ENCODE measurements around the gene TGM2.

The TGM2 gene

DNA sequence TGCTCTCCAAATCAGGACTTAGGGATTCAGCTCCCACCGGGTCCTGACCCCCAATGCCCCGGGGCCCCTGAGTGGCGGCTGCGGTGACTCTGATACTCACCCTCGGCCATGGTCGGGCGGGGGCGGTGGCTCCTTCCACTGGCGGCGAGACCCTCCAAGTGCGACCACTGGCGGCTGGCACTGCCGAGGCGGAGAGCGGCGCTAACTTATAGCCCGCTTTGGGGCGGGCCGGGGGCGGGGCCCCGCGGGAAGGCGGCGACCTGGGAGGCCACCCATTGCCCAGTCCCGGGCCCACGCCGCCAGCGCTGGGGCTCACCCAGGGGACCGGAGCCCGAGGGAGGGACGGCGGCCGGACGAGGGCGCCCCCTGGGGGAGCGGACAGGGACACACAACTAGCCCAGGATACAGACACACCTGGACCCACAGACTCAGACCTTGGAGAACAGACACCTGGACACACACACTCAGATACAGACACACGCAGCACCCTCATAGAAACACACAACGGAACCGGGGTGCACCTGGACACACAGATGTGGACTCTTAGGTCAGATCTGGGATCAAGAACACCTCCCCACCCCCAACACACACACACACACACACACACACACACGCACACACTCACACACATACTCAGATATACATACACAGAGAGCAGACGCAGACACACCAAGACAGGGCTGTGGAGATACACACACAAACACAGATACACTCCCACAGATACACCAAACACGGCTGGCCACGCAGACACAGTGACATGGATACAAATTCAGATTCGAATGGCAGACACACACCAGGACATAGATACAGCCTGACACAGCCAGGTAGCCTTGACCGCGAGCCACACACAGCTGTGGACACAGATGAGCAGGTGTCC lies at the start of gene TGM2:
TSS of gene TGM2 (minus strand) at position 182 of the 877 bp plus-strand sequence. CDS start at position 110, 72 bp downstream.
- peak; percentile 72 for DNase-seq

DNA sequence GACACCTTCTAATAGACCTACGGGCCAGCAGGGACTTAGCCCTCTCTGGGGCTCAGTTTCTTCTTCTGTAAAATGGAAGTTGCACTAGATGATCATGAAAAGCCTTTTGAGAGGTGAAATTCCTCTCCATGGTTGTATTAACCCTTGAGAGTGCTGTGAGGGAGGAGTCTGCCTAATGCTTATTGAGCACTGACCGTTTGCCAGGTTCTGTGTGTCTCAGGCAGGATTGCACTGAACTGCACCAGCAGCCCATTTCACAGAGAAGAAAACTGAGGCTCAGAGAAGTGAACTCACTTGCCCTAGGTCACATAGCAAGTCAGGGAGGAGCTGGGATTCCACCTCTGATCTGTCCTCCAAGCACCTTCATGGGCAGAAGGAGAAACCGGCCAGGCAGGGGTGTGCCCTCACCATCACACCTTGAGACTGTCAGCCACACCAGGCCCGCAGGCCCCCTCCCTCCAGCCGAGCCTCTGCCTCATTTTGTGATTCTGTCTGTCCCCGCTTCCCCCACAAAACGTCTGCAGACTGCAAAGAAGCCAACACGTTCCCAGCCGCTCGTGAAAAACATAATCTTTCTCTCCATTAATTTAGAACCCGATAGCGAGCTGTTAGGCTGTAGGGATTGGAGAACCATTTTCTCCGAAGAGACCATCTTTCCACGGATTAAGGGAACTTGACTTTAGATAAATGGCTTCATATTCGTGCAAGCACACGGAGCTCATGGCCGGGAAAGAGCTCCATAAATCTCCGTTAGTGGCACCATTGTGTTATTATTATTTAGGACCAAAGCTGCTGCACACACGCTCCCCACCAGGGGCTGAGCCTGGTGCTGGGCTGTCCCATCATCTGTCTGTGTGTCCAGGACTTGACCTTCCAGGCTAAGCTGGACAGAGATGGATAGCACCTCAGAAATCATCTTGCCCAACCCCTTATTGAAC lies 49.5 kb upstream of the TGM2 start:
- no peak for DNase-seq

DNA sequence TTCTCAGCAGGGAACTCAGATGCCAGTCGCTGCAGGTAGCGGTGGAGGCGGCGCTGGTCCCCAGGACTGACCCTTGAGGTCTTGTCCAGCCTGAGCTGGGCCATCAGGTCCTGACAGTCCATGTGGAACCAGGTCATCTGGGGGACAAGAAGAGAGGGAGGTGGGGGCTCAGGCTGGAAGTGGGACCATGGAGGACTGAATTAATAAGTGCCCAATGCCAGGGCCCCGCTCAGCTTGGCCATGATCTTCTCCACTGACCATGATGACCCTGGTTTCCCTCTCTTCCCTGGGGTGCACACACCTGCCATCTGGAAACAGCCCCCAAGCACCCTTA lies 48.5 kb upstream of the TGM2 start:
- DNase-seq: no peak

DNA sequence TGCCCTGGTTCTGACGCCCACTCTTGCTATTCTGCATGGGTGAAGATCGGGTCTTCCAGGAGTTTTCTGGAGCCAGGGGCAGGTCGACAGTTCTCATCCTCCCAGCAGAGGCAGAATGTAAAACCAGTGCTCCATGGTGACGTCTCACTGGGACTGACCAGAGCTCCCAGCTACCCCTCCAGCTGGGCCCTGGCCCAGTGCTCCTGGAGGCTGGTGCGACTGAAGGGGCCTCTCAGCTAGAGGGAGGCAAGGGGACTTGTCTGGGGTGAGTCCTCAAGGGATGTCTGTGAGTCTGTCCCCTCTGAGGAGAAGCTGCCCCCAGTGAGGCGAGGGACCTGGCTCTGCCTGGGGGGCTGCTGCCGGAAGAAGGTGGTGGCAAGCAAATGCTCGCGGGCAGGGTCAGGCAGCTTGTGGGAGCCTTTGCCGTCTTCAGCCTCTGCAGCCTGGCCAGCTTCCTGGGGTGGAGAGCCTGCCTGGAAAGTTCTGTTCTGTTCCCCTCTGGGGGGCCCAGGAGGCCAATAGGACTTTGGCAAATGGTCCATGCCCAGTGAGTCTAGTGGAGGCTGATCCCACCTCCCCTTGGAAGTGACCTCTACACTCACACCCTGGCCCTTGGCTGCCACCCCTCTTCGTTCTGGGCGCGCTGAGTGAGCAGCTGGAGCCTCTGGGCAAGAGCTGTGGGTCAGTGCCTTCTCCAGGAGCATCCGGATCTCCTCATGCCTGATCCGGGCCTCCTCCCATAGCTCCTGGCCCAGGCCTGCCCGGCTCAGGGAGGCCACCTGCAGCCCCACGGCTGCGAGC lies 47.9 kb upstream of the TGM2 start:
- DNase-seq: no peak

DNA sequence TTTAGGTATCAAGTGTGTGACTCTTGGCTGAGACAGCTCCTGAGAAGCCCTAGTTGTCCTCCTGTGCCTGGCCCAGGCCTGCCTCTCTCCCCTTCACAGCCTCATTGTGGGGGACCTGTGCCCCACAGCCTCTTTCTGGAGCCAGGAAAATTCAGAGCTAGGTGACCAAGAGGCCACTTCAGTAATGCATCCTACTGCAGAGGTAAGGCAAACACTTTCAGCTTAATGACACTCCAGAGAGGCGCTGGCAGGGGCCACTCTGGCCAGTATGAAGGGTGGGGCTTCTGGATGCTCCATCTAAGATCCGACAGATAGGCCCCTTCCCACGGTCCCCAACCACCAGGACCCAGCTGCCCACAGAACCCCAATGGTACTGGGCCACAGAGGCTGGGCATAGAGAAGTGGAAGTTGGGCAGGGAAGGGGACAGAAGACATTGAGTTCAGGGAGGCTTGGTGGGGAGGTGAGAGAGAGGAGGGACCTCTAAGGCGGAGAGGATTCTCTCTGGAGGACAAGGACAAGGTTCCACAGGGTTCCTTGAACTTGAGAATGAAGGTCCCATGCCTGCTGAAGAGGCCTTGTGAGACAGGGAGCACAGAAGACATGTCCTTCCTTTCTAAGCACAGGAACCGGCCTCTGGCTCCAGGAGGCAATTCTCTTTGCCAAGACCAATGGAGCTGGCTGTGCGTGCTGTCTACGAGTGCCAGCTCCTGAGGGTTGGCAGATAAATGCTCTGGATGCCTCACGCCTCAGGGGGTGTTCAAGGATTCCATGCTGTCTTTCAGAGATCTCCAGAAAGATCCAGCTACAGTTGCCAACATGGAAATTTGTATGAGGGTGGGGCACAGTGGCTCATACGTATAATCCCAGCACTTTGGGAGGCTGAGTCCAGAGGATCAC lies 46.4 kb upstream of the TGM2 start:
- no peak for DNase-seq

DNA sequence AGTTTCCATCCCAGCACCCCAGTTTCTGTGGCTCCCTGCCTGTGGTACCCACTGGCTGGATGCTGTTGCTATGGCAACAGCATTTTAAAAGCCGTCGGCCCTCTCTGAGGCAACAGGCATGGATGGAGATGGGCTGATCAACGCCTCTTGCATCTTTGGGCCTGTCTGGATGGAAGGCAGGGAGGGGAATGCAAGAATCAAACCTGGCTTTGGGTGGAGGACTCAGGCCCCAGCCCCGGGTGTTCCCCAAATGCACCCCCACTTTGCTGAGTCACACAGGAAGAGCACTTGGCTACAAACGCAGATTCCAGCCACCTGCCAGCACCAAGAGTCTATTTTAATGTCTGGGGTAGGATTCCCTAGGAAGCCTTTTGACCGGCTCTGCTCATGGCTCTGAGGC lies 45.7 kb upstream of the TGM2 start:
- no peak for DNase-seq

DNA sequence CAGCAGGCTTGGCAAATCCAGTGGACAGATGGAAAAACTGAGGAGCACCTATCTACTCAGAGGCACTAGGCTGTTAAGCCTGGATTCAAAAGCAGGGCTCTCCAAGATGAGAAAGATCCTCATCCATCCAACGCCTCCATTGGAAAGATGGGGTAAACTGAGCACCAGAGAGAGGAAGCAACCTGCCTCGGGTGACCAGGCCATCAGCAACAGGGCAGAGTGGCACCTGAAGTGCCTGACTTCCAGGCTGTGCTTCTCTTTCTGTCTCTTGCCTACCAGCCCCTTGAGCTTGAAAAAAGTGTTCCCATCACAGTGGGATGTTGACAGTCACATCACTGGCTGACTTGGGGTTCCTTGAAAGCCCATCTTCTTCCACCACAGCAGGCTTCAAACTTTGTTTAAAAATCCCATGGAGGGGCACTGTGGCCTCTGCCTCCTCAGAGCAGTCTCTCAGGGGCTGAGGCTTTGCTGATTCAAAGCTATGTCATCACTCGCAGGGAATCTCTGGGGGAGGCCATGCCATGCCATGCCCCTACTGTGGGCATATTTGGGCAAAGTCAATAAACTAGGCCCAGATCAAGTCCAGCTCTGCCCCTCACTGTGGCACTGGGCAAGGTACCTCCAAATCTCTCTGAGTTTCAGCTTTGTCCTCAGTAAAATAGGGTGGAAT lies 44.8 kb upstream of the TGM2 start:
- DNase-seq: no peak

DNA sequence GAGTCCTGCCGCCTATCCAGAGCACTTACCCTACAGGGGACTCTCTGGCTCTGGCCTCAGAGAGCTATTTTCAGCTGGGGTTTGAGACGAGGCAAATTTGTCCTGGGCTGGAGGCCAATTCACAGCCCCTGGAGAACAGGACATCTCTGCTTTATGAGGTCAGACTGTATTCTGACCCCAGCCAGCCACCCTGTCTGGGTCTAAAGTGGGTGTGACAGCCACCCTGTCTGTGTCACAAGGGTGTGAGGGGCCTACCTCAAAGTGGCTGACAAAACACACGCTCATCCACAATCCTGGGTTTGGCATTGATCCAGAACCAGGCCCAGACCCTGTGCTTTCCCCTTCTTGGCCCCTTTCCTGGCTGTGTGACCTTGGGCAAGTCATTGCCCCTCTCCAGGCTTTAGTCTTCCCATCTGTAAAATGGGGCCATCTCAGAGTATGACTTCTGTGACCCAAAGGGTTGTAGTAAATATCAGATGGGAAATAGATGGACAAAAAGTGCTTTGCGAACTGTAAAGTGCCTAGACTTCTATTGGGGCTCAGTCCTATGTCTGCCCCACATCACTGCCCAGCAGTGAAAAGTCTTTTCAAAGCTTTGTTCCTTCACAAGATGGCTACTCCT lies 44.1 kb upstream of the TGM2 start:
- no peak for DNase-seq

DNA sequence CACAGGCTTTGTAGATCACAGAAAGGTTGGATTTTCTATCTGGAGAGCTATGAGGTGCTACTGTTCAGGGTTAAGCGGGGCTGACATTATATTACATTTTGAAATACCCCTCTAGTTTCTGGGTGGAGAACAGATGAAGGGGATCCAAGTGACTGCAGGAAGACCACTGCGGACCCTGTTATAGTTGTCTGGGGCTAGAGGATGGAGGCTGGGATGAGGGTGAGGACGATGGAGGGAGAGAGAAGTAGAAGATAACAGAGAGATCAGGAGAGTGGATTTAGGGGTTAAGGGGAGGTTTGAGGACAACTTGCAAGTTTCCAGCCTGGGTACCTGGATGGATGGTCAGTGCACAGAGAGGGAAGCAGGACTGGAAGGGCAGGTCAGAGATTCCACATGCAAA lies 43.5 kb upstream of the TGM2 start:
- DNase-seq: no peak

DNA sequence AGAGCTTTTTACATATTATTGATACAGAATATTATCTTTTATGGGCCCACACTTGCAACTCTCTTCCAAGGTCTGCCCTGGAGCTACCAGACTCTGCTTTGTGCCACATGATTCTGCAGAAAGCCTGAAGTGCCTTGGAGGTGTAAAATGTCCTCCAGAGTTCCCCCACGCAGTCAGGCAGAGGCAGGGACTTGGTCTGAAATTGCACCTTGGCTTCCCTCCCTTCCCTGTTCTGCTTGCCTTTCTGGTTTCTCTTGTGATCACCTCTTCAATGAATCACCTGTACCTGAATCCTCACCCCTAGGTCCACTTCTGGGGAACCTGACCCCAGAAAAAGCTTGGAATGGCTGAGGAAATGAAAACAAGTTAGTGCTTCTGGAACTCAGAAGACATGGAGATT lies 43.0 kb upstream of the TGM2 start:
- DNase-seq: no peak

DNA sequence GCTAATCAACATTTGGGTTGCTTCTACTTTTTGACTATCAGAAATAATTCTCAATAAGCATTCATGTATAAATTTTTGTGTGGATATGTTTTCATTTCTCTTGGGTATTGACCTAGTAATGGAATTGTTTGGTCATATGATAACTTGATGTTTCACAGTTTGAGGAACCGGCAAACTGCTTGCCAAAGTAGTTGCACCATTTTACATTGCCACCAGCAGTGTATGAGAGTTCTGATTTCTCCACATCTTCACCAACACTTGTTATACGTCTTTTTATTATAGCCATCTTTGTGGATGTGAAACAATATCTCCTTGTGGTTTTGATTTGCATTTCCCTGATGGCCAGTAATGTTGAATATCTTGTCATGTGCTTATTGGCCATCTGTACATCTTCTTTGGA lies 42.6 kb upstream of the TGM2 start:
- DNase-seq: no peak

DNA sequence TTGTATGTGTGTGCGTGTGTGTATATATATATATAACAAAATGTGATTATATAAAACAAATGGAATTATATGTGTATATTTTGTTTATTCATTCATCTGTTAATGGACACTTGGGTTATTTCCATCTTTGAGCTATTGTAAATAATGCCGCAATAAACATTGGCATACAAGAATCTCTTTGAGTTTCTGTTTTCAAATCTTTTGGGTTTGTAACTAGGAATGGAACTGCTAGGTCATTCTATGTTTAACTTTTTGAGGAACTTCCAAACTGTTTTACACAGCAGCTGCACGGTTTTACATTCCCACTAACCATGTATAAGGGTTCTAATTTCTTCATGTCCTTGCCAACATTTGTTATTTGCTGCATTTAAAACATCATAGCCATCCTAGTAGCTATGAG lies 39.9 kb upstream of the TGM2 start:
- DNase-seq: no peak

DNA sequence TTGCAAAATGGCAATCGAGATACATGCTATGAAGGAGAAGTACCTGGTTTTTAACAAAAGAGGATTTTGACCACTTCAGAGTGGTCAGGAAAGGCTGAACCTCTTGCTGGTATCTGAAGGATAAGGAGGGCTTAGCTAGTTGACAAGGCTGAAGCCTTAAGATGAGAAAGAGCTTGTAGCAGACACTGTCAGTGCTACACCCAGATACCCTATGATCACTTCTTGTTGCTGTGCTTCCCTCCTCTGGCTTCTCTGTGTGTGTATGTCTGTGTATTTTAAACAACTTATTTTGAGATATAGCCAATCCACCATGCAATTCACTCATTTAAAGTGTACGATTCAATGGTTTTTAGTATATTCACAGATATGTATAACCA lies 38.9 kb upstream of the TGM2 start:
- DNase-seq: no peak

DNA sequence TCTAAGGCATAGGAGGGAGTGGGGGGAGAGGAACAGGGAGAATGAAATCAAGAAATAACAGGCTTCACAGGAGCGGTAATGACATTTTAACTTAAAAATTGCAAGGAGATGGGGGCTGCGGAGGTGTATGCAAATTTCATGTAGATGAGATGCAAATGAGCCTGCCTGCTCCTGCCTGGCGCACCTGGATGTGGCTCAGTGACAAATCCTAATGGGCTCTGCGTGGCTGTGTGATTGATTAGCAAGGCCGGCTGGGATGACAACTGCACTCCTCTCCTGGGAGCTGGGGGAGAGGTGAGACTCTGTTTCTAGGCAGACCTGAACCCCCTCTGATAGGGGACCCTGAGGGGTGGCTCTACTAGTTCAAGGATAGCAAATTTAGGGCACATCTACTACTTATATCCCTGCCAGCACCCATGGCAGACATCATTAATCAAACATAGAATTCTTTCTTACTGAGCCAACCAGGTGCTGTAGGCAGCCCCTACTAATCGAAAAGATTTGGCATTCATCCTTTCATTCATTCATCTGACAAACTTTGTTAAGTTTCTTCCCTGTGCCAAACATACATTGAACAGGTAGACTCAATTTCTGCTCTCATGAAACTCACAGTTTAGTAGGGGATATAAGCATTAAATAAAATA lies 38.4 kb upstream of the TGM2 start:
- no peak for DNase-seq

DNA sequence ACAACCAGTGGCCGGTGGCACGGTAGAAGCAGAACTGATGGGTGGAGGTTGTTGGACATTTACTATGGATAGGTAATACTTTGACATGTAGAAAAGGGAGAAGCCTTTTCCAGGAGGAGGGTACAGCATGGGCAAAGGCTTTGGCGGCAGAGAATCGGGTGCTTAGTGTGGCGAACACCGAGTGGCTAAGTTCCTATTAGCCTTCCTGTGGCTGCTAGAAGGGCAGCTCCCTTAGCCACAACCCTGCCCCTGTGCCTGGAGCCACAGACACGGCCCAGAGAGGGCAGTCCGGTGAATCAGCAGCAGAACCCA lies 37.9 kb upstream of the TGM2 start:
- no peak for DNase-seq

DNA sequence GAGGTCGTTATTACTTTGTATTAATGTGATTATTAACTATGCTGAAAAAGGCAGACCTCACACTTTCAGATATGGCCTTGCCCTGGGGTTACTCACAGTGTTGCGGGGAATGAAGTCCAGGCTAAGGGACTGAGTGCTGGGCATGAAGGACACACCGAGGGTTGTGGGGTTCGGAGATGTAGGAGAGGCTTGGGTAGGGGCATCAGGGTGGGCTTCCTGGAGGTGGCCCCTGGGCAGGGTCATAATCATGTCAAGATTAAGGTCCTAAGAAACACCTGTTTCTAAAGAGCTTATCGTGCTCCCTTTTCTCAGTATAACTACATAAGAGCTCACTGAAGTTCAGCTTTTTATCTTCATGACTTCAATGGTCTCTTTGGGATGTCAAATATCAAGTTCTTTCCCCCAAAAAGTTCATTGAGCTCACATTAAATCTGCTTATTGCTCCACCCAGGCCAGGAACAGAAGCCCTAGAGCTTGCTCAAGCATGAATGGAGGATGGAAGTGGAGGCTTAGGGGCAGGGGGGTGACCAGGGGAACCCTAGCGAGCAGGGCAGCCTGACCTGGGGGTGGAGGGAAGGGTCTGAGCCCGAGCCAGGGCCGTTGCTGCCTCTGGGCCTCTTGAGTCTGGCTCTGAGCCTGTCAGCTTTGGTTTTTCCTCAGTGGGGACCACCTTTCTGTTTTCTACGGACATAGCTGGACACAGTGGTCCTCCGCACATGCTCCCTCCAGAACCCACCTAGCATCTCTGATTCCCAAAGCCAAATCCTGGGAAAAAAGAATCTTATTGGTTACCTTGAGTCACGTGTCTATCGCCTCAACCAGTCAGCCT lies 37.3 kb upstream of the TGM2 start:
- no peak for DNase-seq

DNA sequence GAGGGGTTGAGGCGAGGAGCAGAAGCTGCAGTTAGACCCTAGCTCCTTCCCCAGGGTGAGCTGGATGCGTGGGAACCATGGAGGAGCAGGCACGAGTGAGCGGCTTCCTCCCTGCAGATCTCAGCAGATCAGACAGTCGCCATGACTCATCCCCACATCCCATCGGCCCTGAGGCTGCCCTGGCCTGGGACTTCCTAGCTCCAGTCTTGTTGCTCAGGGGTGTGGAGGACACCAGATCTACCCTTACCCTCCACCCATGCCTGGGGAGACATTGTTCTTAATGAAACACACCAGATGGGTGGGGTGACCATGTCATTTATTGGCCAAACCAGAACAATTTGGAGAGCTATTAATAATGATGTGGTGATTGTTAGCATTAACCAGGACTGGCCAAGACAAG lies 36.3 kb upstream of the TGM2 start:
- peak; percentile 52 for DNase-seq

DNA sequence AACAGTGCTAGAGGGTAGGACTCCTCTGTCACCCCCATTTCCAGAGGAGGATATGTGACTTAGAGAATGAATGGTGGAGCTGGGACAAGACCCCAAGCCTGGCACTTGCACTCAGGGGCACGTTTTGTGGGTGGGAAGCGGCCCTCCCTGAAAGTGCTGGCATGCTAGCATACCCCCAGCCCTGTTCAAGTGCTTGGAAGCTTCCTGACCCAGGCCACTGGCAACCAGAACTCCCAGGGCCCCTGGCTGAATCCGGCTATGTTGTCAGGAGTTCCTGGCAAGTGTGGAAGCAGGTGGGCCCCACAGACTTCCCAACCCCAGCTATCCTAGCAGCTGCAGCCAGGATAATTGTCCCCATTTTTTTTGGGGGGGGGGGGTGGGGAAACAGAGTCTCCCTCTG lies 35.6 kb upstream of the TGM2 start:
- no peak for DNase-seq

DNA sequence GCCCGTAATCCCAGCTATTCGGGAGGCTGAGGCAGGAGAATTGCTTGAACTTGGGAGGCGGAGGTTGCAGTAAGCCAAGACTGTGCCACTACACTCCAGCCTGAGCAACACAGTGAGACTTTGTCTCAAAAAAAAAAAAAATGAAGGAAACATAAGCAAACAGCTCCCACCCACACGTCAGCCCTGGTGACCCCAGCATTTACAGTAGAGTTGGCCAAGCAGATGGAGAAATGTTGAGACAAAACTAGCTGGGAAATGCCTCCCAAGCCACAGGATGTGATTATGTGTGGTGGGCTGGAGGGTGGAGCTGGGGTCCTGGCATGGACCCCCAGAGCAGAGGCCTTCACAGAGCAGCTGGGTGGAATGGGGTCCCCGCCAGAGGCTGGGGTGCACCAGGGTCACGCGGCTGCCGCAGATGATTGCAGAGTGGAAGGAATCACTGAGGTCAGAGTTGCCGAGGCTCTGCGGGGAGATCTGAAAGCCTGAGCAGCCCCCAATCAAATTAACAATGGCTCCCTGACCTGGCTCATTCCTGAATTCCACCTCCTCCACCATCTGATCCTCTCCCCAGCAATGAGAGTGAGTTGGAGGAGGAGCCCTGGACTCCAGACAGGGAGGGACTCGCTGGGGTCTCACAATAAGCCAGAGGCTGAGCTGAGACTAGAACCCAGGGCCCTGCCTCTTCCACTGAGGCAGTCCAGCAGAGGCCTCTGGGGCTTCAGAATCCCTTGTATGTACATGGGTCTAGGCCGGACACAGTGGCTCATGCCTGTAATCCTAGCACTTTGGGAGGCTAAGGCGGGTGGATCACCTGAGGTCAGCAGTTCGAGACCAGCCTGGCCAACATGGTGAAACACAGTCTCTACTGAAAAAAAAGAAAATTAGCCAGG lies 34.7 kb upstream of the TGM2 start:
- no peak for DNase-seq
